Fibroblast of skin of left quadriceps (primary cell): Measurements from ENCODE around the gene EML4.

Experiments
- DNase-seq, 2 experiments: peaks; one replicate each; pipeline ENCODE4 v3.0.0-alpha.2; 2013; ENCODE audit warnings: low read depth in 2 of 2

Gene EML4

DNA sequence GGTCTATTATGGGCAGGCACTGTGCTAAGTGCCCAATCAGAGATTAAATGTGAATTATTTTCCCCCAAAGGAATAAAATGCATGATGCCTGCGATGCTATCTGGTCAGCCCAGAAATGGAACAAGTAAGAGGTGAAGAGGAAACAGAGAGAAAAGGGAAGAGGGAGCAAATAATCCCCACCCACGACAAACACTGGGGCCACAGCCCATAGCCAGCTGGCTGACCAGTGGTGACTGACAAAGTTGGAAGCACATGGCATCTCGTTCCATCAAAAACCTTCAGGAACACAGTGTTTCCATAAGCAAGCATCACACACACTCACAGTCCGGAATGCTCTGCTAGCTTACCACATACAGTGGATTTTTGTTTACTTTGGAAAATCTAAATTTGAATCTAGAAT lies 213.0 kb downstream of the EML4 start:
- no peak for DNase-seq
